ENCODE measurements around the gene TCF7L2.

TCF7L2 gene

DNA sequence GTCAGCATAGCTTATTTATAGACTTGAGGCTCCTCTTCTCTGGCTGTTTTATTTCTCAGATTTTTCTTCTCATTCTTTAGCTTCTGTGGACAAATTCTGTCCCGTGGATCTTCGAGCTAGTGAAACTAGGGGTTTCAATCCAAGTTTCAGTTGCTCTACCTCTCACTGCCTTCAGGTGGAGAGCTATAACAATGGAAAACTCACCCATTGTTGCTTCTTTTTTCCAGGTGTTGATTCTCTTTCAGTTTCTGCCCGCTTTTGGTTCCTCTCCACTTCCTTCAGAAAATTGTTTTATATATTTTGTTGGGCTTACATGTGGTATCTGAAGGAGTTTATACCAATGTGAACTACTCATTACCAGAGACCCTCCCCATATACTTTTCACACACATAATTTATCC lies 266.1 kb downstream of the TCF7L2 start:
- H3K4me2 ChIP-seq (ENCODE audit: low read length), result no peak overlapping the region
- H3K4me3 ChIP-seq (ENCODE audit: low read depth, low read length, poor library complexity, severe bottlenecking), result no peak overlapping the region
- no peak overlapping the region for H2AFZ ChIP-seq (ENCODE audit: low read length)
- no peak overlapping the region for H3K9ac ChIP-seq (ENCODE audit: low read length)
- no peaks in the 10 kb centered on the region for H3F3A ChIP-seq (ENCODE audit: insufficient read depth, low read length)
- H3K9me2 ChIP-seq (ENCODE audit: low read depth, low read length), result no peaks in the 10 kb centered on the region
- no peak for TF ChIP-seq EZH2 (IDR thresholded peaks at IDR 0.05; ENCODE audit: borderline replicate concordance, low read length)
- TF ChIP-seq CTCF (IDR thresholded peaks at IDR 0.05; ENCODE audit: low read length), result peak; percentile 13; the same call in 1 of the 2 replicates
- H3K36me3 ChIP-seq (ENCODE audit: insufficient read depth, low read length), result no peaks in the 10 kb centered on the region; the same call in 1 of the 2 replicates
- H3K27ac ChIP-seq (ENCODE audit: low read depth, low read length, poor library complexity, severe bottlenecking), result no peak overlapping the region
- H3K79me2 ChIP-seq (ENCODE audit: insufficient read depth, low read length), result no peaks in the 10 kb centered on the region
- no peaks in the 10 kb centered on the region; the same call in 1 of the 2 replicates for H3K27me3 ChIP-seq (ENCODE audit: insufficient read depth, low read length)
- H4K20me1 ChIP-seq (ENCODE audit: insufficient read depth, low read length), result no peaks in the 10 kb centered on the region
- no peaks in the 10 kb centered on the region for H3K4me1 ChIP-seq (ENCODE audit: insufficient read depth, low read length, severe bottlenecking)
- peaks cover 3% of the 10 kb centered on the region; the same call in 1 of the 2 replicates for H3K9me3 ChIP-seq (ENCODE audit: low read length)
